T47D (cell line): Measurements from ENCODE around the gene SYNE4.
"Not testable (repeated sequence)": the region's sequence is repeated elsewhere in the genome, so short reads cannot be mapped to it uniquely, and the experiment has no call there.

Experiments used
- DNase-seq, 2 experiments: peaks; one replicate each; pipeline versions ENCODE4 v3.0.0 to v3.0.0-alpha.2; 2011 to 2012; ENCODE audit warnings: low read depth in 1 of 2, low spot score in 1 of 2
- JUND ChIP-seq: IDR thresholded peaks from 2 replicates; pipeline ENCODE4 v1.6.1; 2012; ENCODE audit warnings: low read depth
- in situ Hi-C: cut with HindIII; loops from 2 replicates; pipeline ENCODE4 v1.10.0; 2016; ENCODE audit warnings: low sequenced_read_pairs, low pct_unique_long_range_greater_than_20kb

Gene SYNE4

GRCh38 chr19:35992907-35993765 lies 15.5 kb downstream of the SYNE4 start:
- in situ Hi-C loops = no loop called here
- no peak for DNase-seq

GRCh38 chr19:35991731-35992450 lies 16.7 kb downstream of the SYNE4 start:
- in situ Hi-C loops = no loop called here
- TF ChIP-seq JUND = no peak

More at GRCh38 chr19:35992907-35993765, 15.5 kb downstream of the SYNE4 start:
- no peak for TF ChIP-seq JUND

GRCh38 chr19:35990771-35991730 lies 17.6 kb downstream of the SYNE4 start:
- TF ChIP-seq JUND = no peak
- in situ Hi-C loops = no loop called here
- DNase-seq = no peak

More at GRCh38 chr19:35991731-35992450, 16.7 kb downstream of the SYNE4 start:
- no peak for DNase-seq

GRCh38 chr19:35990156-35990555 lies 18.5 kb downstream of the SYNE4 start:
- in situ Hi-C loops = no loop called here
- TF ChIP-seq JUND = no peak
- no peak for DNase-seq

GRCh38 chr19:35988824-35989223 lies 19.8 kb downstream of the SYNE4 start:
- in situ Hi-C loops = no loop called here
- no peak for TF ChIP-seq JUND
- DNase-seq = no peak

- TF ChIP-seq JUND = no peak
- in situ Hi-C loops = no loop called here
- DNase-seq = no peak
Observed at GRCh38 chr19:35987571-35987896, 21.1 kb downstream of the SYNE4 start.

GRCh38 chr19:35986664-35987570 lies 21.7 kb downstream of the SYNE4 start:
- in situ Hi-C loops = no loop called here
- DNase-seq = no peak
- no peak for TF ChIP-seq JUND

- TF ChIP-seq JUND = no peak
- in situ Hi-C loops = no loop called here
- DNase-seq = no peak
Observed at GRCh38 chr19:35986111-35986510, 22.5 kb downstream of the SYNE4 start.

- TF ChIP-seq JUND = no peak
- no peak for DNase-seq
- in situ Hi-C loops = no loop called here
Observed at GRCh38 chr19:35983177-35983576, 25.4 kb downstream of the SYNE4 start.

- DNase-seq, in situ Hi-C loops: not testable (repeated sequence)
Observed at GRCh38 chr19:35980997-35981396, 27.6 kb downstream of the SYNE4 start.

GRCh38 chr19:35978832-35979365 lies 29.7 kb downstream of the SYNE4 start:
- in situ Hi-C loops = no loop called here
- no peak for TF ChIP-seq JUND
- no peak for DNase-seq
